Hypothalamus (tissue), 51 donors: ENCODE measurements around the gene MEI1.
"Not testable (repeated sequence)": the region's sequence is repeated elsewhere in the genome, so short reads cannot be mapped to it uniquely, and the experiment has no call there.

ENCODE experiments used
- DNase-seq, 51 donors: peaks; one replicate each; lab custom pipeline; 2025; lab: John Stamatoyannopoulos, UW

The MEI1 gene

DNA sequence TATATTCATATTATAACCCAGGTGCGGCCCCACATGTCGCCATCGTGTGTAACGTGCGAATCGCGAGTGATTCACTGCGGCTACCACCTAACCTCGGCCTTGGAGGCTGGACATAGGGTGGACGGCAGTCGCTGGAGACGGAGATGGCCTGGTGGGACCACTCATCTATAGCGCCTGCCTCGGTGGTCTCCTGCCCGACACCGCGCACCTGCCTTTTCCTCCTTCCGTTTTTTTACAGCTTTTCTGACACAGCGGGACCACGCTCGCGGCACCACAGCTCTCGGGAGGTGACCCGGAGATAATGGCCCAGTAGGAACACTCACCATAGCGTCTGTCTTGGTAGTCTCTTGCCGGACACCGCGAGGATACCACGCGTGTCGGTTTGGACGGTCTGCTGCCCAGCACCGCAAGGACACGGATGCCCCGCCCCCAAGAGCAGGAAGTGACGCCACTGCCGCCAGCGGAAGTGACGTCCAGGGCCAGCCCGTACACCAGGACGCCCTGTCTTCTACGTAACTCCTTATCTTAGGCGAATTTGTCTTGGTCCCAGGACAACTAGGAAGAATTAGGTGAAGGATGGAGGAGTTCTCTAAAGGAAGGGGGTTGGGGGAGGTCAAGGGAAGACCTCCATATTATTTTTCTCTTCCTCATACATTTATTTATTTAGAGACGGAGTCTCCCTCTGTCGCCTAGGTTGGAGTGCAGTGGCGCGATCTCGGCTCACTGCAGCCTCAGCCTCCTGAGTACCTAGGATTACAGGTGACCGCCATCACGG lies 17.1 kb upstream of the MEI1 start:
- DNase-seq: peak; percentile 4 to 88 (median 72)

GRCh38 chr22:41683052-41683451 lies 16.3 kb upstream of the MEI1 start:
- no peak for DNase-seq

DNA sequence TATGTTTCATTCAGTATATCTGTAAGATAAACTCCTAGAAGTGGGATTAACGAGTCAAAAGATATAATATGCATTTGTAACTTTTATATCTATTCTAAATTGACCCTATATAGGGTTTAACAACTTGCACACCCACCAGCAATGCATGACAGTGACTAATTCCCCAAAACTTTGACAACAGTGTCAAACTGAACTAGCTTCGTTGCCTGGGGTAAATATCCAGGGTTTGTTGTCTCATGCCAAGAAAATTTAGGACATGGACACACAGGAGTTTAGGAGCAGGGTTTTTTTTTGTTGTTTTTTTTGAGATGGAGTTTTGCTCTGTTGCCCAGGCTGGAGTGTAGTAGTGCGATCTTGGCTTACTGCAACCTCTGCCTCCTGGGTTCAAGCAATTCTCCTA lies 15.7 kb upstream of the MEI1 start:
- DNase-seq: no peak

- DNase-seq: no peak
These were observed 15.1 kb upstream of the MEI1 start for GRCh38 chr22:41684194-41684593.

GRCh38 chr22:41686890-41687289 lies 12.4 kb upstream of the MEI1 start:
- DNase-seq: not testable (repeated sequence)

DNA sequence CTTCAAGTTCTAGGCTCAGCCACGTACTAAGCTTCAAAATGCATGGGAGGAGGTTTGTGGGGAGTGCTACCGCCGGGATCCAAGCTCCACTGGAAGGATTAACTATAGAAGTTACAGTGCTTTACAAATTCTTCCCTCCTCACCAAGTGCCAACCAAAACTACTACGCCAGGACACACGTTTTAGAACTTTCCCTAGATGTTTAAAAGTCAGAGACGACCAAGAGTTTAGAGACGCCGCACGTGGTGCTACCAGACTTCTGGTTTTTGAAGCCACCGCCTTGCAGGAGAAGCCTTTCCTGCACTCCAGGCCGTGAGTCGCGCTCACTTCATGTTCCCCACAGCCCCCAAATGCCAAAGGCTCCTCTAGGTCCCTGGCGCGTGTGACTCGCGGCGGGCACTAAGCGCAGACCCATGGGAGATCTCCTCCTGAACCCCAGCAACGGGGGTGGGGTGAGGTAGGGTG lies 11.4 kb upstream of the MEI1 start:
- peak in 4 of 51 donors; percentile 10 to 40 (median 22) for DNase-seq

GRCh38 chr22:41688365-41689211 lies 10.7 kb upstream of the MEI1 start, which contains the start of gene SNU13:
Gene SNU13 (minus strand): TSS chr22:41688867. CDS start chr22:41688796, 71 bp downstream.
- peak; percentile 6 to 92 (median 79) for DNase-seq

DNA sequence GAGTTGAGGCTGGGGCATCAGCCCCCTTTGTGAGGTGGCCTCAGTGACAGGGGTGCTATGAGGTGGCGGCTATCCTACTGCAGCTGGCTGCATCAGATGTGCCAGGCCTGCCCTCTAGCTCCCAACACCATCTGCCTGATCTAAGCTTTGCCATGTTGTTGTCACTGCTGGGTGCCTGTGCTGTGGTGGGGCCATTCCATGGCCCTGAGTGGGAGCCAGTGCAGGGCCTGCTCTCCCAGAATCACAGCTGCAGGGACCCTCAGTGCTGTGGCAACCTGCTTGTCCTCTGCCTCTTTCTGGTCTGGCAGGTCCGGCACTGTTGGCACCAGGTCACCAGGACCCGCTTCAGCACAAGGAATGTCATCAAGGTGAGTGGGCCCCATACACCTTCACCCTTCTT lies 8.8 kb upstream of the MEI1 start:
- no peak for DNase-seq

- DNase-seq: no peak
These were observed 4.1 kb upstream of the MEI1 start for GRCh38 chr22:41695211-41695610.

DNA sequence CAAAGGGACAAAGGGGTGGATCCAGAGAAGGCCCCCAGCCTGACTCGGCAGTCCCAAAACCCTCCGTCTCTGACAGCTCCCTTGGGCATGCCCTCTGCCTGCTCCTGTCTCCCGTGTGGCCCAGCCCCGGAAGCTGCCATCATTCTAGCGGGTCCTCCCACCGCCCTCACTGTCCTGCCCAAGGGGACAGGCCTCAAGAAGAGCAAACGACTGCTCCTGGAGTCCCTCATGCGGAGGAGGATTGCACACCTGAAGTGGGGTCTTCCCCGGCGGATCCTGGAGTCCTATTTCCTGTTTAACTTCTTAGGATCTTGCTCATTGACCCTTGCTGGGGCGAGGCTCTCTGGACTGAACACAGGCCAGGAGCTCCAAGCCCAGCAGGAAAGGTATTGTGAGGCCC lies 2.6 kb upstream of the MEI1 start:
- peak in 2 of 51 donors; percentile 6 to 14 for DNase-seq

DNA sequence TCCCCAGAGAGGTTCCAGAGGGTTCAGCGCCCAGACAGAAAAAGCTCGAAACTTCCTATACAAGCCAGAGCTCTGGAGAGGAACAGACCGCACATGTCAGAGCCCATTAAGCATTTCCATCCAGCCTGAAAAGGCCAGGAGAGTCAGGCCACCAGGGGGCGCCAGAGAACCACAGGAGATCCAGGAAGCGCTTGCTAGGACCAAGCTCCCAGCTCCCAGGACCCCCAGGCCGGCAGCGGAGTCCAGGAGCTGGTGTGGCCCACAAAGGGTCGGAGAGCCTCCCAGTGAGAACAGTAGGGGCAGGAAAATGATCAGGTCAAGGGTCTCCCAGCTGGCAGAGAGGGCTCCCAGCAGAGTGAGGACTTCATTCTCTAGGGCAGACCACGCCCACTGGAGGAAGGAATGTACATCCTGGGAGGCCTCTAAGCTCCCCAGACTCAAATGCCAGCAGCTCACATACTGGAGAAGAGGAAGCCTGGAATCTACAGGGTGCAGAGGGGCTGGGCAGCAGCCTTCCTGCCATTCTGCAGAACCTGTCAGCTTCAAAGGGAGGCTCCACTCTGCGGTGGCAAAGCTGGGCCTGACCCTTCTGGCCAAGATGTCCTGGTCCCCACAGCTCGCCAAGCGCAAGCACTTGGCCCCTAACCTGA lies 2.1 kb upstream of the MEI1 start:
- DNase-seq: peak; percentile 29 to 99 (median 81)

GRCh38 chr22:41700108-41700364 lies 733 bp downstream of the MEI1 start:
- DNase-seq: no peak

DNA sequence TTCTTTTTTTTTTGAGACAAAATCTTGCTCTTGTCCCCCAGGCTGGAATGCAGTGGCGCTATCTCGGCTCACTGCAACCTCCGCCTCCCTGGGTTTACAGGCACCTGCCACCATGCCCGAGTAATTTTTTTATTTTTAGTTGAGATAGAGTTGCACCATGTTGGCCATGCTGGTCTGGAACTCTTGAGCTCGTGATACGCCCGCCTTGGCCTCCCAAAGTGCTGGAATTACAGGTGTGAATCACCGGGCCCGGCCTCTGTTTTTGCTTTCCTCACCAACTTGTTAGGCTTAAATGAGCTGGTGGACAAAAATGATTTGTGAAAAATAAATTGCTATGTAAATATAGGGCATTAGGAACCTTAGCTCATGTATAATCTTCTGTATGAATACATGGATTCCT lies 3.5 kb downstream of the MEI1 start:
- DNase-seq: no peak

DNA sequence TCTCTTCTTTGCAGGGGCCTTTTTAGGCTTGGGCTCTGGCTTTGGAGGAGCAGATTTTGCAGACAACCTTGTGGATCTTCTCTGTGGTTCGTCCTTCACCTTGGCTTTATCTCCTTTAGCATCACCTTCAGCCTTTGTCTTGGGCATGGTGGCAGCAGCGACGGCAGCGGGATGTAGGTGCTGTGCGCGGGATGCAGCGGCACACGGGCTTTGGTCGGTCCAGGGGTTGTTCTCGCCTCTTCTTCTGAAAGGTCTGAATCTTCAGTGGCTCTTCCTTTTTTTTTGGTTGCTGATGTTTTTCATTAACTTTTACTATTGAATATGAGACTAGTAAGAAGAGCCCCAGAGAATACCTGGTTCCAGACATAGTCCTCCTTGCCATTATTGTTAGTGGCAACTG lies 10.0 kb downstream of the MEI1 start:
- no peak for DNase-seq

- no peak for DNase-seq
These were observed 13.7 kb downstream of the MEI1 start for GRCh38 chr22:41713004-41713403.

DNA sequence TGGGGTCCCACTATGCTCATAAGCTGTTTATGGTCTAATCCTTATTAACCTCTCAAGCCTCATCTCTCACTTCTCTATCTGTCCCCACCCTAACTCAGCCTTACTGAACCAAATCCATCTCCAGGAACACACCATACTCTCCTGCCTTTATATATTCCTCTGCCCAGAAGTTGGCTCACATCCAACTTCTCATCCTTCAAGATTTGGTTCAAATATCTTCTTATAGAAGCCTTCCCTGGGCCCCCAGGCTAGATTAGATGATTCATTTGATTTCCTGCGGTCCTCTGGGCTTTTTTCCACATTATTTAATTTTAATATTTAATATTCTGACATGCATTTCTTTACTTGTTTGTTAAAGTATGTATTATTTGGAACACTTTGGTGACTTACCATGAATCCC lies 23.2 kb downstream of the MEI1 start:
- DNase-seq: no peak

DNA sequence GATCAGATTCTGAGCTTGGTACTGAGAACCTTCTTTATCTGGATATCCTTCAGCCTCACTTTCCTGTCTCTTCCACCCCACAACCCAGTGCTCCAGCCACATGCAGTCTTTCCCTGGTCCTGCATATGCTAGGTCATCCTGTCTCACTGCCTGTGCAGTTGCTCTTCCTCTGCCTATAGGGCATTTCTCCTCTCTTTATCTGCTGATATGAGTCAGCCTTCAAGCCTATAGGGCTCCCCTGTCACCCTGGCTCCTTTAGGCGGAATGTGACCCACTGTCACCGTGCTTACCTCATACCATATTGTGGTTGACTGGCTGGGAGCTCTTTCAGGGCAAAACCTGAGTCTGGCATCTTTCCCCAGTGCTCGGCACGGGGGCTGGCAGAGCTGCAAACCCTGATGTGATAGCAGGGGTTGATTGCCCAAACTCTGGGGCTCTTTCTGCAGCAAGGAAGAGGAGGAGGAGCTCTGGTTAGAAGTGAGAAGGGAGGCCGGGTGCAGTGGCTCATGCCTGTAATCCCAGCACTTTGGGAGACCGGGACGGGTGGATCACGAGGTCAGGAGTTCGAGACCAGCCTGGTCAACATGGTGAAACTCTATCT lies 26.3 kb downstream of the MEI1 start:
- DNase-seq: no peak

DNA sequence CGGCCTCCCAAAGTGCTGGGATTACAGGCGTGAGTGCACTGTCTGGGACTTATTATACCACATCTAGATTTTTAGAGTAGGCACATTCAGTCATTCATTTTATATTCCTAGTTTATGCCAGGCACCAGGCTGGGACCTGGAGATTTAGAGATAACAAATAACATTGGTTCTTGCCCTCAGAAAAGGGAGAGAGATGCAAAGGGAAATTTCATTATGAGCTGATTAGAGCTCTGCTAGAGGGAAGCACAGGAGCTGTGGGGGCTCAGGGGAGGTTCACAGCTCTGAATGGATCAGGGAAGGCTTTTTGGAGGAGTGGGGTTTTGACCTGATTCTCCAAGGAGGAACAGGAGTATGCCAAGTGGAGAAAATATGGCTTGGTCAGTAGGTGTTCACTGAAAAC lies 32.3 kb downstream of the MEI1 start:
- no peak for DNase-seq

DNA sequence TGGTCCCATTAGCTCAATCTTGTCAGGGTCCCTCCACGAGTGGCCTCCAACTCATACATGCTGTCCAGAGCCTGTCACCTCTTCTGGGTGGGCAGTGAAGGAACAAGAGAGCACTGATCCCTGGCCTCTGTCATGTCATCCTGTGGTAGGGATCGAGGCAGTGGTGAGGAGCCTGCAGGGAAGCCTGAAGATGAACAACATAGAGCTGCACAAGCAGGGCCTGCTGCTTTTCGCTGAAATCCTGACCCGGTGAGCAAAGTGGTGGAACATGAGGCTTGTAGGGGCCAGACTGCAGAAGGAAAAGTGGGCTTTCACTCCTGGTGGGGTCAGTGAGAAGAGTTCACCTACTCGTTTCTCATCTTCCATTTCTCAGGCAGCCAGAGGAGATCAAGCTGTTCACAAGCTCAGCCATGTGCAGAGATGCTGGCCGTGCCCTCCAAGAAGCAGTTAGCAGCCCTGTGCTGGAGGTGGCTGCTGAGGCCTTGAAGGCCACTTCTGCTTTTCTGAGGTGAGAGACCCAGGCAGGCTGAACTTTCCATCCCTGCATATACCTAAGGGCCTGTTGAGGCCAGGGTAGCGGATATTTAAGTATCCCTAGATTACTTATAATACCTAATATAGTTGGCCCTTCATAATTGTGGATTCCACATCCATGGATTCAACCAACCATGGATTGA lies 32.9 kb downstream of the MEI1 start:
- no peak for DNase-seq

- not testable (repeated sequence) for DNase-seq
These were observed 33.9 kb downstream of the MEI1 start for GRCh38 chr22:41733241-41733640.

- no peak for DNase-seq
These were observed 40.3 kb downstream of the MEI1 start for GRCh38 chr22:41739576-41739975.
